ENCODE results near the gene OR12D3. TPM values are rescaled to one million over a fixed set of nuclear protein-coding genes. Genes with fewer than 3 reads are reported as not detected.

Gene OR12D3
- total RNA-seq, 1 donor from 2014 or later = not detected

GRCh38 chr6:29414588-29414987 lies 39.5 kb upstream of the OR12D3 start, which contains the start of gene OR12D1:
Gene OR12D1 (plus strand): TSS chr6:29414928.
- no peak within 1 kb of the TSS for H2AFZ ChIP-seq (replicated peaks)
- no peaks in the 10 kb centered on the region for H3K27me3 ChIP-seq
- TF ChIP-seq EZH2phosphoT487 (IDR thresholded peaks at IDR 0.05) = no peak
- peak; percentile 43 for TF ChIP-seq CTCF (IDR thresholded peaks at IDR 0.05)
- no peak for TF ChIP-seq EZH2 (IDR thresholded peaks at IDR 0.05)
- DNase-seq (ENCODE audit: low spot score) = peak; percentile 9
- H3K4me3 ChIP-seq = no peak within 1 kb of the TSS
- no peaks in the 10 kb centered on the region for H3K27me3 Mint-ChIP-seq (ENCODE audit: insufficient read depth, low read depth)
- no peaks in the 10 kb centered on the region for H3K9me3 ChIP-seq (ENCODE audit: low read depth)
- no peak within 1 kb of the TSS for H3K9ac ChIP-seq
- no peak within 1 kb of the TSS for H3K4me2 ChIP-seq
- H3K9me3 Mint-ChIP-seq = peaks cover 10% of the 10 kb centered on the region
- H3K27ac Mint-ChIP-seq = no peak within 1 kb of the TSS
- H3K27ac ChIP-seq = no peak within 1 kb of the TSS
- no peak within 1 kb of the TSS for H3K4me3 Mint-ChIP-seq
- H4K20me1 ChIP-seq (ENCODE audit: low read depth) = no peaks in the 10 kb centered on the region
- no peaks in the 10 kb centered on the region for H3K36me3 Mint-ChIP-seq
- no peaks in the 10 kb centered on the region for H3F3A ChIP-seq (ENCODE audit: low read depth)
- H3K4me1 ChIP-seq = no peaks in the 10 kb centered on the region
- H3K36me3 ChIP-seq = no peaks in the 10 kb centered on the region
- H3K4me1 Mint-ChIP-seq = no peaks in the 10 kb centered on the region
- H3K79me2 ChIP-seq (ENCODE audit: low read depth) = no peaks in the 10 kb centered on the region

GRCh38 chr6:29403801-29404200 lies 28.7 kb upstream of the OR12D3 start:
- Histone ChIP-seq H2AFZ (replicated peaks) (no peak overlapping the region), H3K27ac (no peak overlapping the region), H3K36me3 (no peaks in the 10 kb centered on the region), H3K9me3 (ENCODE audit: low read depth) (no peaks in the 10 kb centered on the region), H3K4me1 (no peaks in the 10 kb centered on the region), H3K27me3 (no peaks in the 10 kb centered on the region), H3K9ac (no peak overlapping the region), H4K20me1 (ENCODE audit: low read depth) (no peaks in the 10 kb centered on the region), H3F3A (ENCODE audit: low read depth) (no peaks in the 10 kb centered on the region), H3K4me3 (no peak overlapping the region), H3K4me2 (no peak overlapping the region), H3K79me2 (ENCODE audit: low read depth) (no peaks in the 10 kb centered on the region)
- Mint-ChIP-seq H3K9me3 (no peaks in the 10 kb centered on the region), H3K4me3 (no peak overlapping the region), H3K27ac (no peak overlapping the region), H3K27me3 (ENCODE audit: insufficient read depth, low read depth) (no peaks in the 10 kb centered on the region), H3K36me3 (no peaks in the 10 kb centered on the region), H3K4me1 (no peaks in the 10 kb centered on the region)
- no peak for TF ChIP-seq CTCF (IDR thresholded peaks at IDR 0.05)
- DNase-seq (ENCODE audit: low spot score) = no peak

- TF ChIP-seq EZH2 (IDR thresholded peaks at IDR 0.05) (no peak), EZH2phosphoT487 (IDR thresholded peaks at IDR 0.05) (no peak)
- H3K4me3 Mint-ChIP-seq = no peak overlapping the region
- no peak overlapping the region for H3K4me2 ChIP-seq
- no peak overlapping the region for H3K9ac ChIP-seq
- H2AFZ ChIP-seq (replicated peaks) = no peak overlapping the region
- no peak overlapping the region for H3K4me3 ChIP-seq
- H3K36me3 ChIP-seq = no peaks in the 10 kb centered on the region
- H3K4me1 ChIP-seq = no peaks in the 10 kb centered on the region
- H3K27ac ChIP-seq = no peak overlapping the region
- H3K79me2 ChIP-seq (ENCODE audit: low read depth) = no peaks in the 10 kb centered on the region
- H3K27ac Mint-ChIP-seq = no peak overlapping the region
- no peaks in the 10 kb centered on the region for H3K9me3 ChIP-seq (ENCODE audit: low read depth)
- DNase-seq (ENCODE audit: low spot score) = no peak
- no peaks in the 10 kb centered on the region for H3K27me3 Mint-ChIP-seq (ENCODE audit: insufficient read depth, low read depth)
- no peaks in the 10 kb centered on the region for H3K9me3 Mint-ChIP-seq
- H3K27me3 ChIP-seq = no peaks in the 10 kb centered on the region
- no peaks in the 10 kb centered on the region for H3F3A ChIP-seq (ENCODE audit: low read depth)
- no peaks in the 10 kb centered on the region for H3K4me1 Mint-ChIP-seq
- no peaks in the 10 kb centered on the region for H3K36me3 Mint-ChIP-seq
- H4K20me1 ChIP-seq (ENCODE audit: low read depth) = no peaks in the 10 kb centered on the region
Observed at GRCh38 chr6:29399525-29399924, 24.4 kb upstream of the OR12D3 start.

GRCh38 chr6:29395331-29395730 lies 20.2 kb upstream of the OR12D3 start, which contains the start of gene OR12D2:
Gene OR12D2 (plus strand): TSS chr6:29395631. CDS start chr6:29396700, 1,069 bp downstream.
- Mint-ChIP-seq H3K27me3 (ENCODE audit: insufficient read depth, low read depth) (no peaks in the 10 kb centered on the region), H3K4me3 (no peak within 1 kb of the TSS), H3K9me3 (no peaks in the 10 kb centered on the region), H3K36me3 (no peaks in the 10 kb centered on the region), H3K27ac (no peak within 1 kb of the TSS), H3K4me1 (no peaks in the 10 kb centered on the region)
- Histone ChIP-seq H3K4me1 (no peaks in the 10 kb centered on the region), H3K36me3 (no peaks in the 10 kb centered on the region), H3K79me2 (ENCODE audit: low read depth) (no peaks in the 10 kb centered on the region), H3K9me3 (ENCODE audit: low read depth) (no peaks in the 10 kb centered on the region), H3K27me3 (no peaks in the 10 kb centered on the region), H3K4me2 (no peak within 1 kb of the TSS), H3K9ac (no peak within 1 kb of the TSS), H3K27ac (no peak within 1 kb of the TSS), H3F3A (ENCODE audit: low read depth) (no peaks in the 10 kb centered on the region), H2AFZ (replicated peaks) (no peak within 1 kb of the TSS), H4K20me1 (ENCODE audit: low read depth) (no peaks in the 10 kb centered on the region), H3K4me3 (no peak within 1 kb of the TSS)
- DNase-seq (ENCODE audit: low spot score) = no peak
- TF ChIP-seq EZH2 (IDR thresholded peaks at IDR 0.05) (no peak), CTCF (IDR thresholded peaks at IDR 0.05) (no peak), EZH2phosphoT487 (IDR thresholded peaks at IDR 0.05) (no peak)

All from neural progenitor cell (in vitro differentiated cells).